HG03439 (cell line): ENCODE data around the gene KRTAP10-12.
"Not testable (repeated sequence)": the region's sequence is repeated elsewhere in the genome, so short reads cannot be mapped to it uniquely, and the experiment has no call there.

Source experiments
- ATAC-seq: cut with Tn5 transposase; IDR thresholded peaks from one replicate; pipeline ENCODE4 v1.9.1; 2021; ENCODE audit warnings: mild to moderate bottlenecking, moderate library complexity; ENCODE audit not compliant: unreplicated experiment

KRTAP10-12 gene

GRCh38 chr21:44697172-44697810 is at the start of gene KRTAP10-12:
KRTAP10-12 (plus strand) TSS chr21:44697172; CDS start chr21:44697202, 30 bp downstream.
- ATAC-seq = not testable (repeated sequence)

GRCh38 chr21:44647222-44647552 is 49.8 kb upstream of the KRTAP10-12 start:
- ATAC-seq = no peak

GRCh38 chr21:44648557-44649311 is 48.2 kb upstream of the KRTAP10-12 start:
- no peak for ATAC-seq

GRCh38 chr21:44649521-44650100 is 47.4 kb upstream of the KRTAP10-12 start:
- no peak for ATAC-seq

GRCh38 chr21:44650265-44650972 is 46.6 kb upstream of the KRTAP10-12 start:
- no peak for ATAC-seq

- no peak for ATAC-seq
These were observed 45.8 kb upstream of the KRTAP10-12 start for GRCh38 chr21:44650973-44651675.

- ATAC-seq = no peak
These were observed 43.8 kb upstream of the KRTAP10-12 start for GRCh38 chr21:44653123-44653522.

GRCh38 chr21:44653656-44654575 is 43.1 kb upstream of the KRTAP10-12 start:
- ATAC-seq = no peak

GRCh38 chr21:44654576-44655175 is 42.3 kb upstream of the KRTAP10-12 start, which contains the start of gene KRTAP12-4:
KRTAP12-4 (minus strand) TSS chr21:44654659; CDS start chr21:44654614, 45 bp downstream.
- ATAC-seq = no peak

GRCh38 chr21:44656868-44657267 is 40.1 kb upstream of the KRTAP10-12 start:
- ATAC-seq = no peak

GRCh38 chr21:44657635-44658540 is 39.1 kb upstream of the KRTAP10-12 start, which contains the start of gene KRTAP12-3:
KRTAP12-3 (plus strand) TSS chr21:44657932; CDS start chr21:44657980, 48 bp downstream.
- no peak for ATAC-seq

GRCh38 chr21:44658541-44658910 is 38.4 kb upstream of the KRTAP10-12 start:
- no peak for ATAC-seq

GRCh38 chr21:44658913-44659595 is 37.9 kb upstream of the KRTAP10-12 start:
- ATAC-seq = no peak

GRCh38 chr21:44661567-44661966 is 35.4 kb upstream of the KRTAP10-12 start:
- ATAC-seq = not testable (repeated sequence)

- no peak for ATAC-seq
These were observed 32.3 kb upstream of the KRTAP10-12 start for GRCh38 chr21:44664691-44665090.

GRCh38 chr21:44666401-44667320 is 30.3 kb upstream of the KRTAP10-12 start, which contains the start of gene KRTAP12-2:
KRTAP12-2 (minus strand) TSS chr21:44666927; CDS start chr21:44666886, 41 bp downstream.
- no peak for ATAC-seq
